ENCODE results near the gene CHKA. TPM values are rescaled to one million over a fixed set of nuclear protein-coding genes. Genes with fewer than 3 reads are reported as not detected.

CHKA gene
- total RNA-seq, 5 donors from 2014 or later (not counting 1 experiment from before 2014, with no cell fraction given), result 4.4 to 19.4 (median 7.6) TPM

Other genes starting within 250 kb of the CHKA start
- gene UNC93B1, start 117.3 kb downstream of the CHKA start, total RNA-seq, result 10 to 100 TPM; 16.7 to 38.6 (median 27.8) TPM
- gene ALDH3B1, start 111.1 kb downstream of the CHKA start, total RNA-seq, result under 1 TPM; 0.20 to 0.53 (median 0.25) TPM
- gene NDUFS8, start 90.7 kb downstream of the CHKA start, total RNA-seq, result 100 to 1,000 TPM in 2 of 5 donors, 10 to 100 TPM in 3; 76.9 to 102 (median 91.1) TPM
- 100 to 1,000 TPM; 184 to 292 (median 246) TPM for gene TCIRG1, start 82.4 kb downstream of the CHKA start, total RNA-seq
- 10 to 100 TPM; 35.1 to 56.6 (median 48.5) TPM for gene KMT5B, start 91.9 kb upstream of the CHKA start, total RNA-seq
- gene C11orf24, start 150.6 kb upstream of the CHKA start, total RNA-seq, result 10 to 100 TPM in 4 of 5 donors, 1 to 10 TPM in 1; 9.5 to 25.3 (median 21.4) TPM
- 10 to 100 TPM in 1 of 5 donors, 1 to 10 TPM in 4; 1.8 to 11.3 (median 7.0) TPM for gene LRP5, start 191.2 kb upstream of the CHKA start, total RNA-seq